NCI-H146 treated with DMSO at 0.1 percent for 48 hours (cell line): ENCODE results near the gene GEN1.
"Not testable (repeated sequence)": the region's sequence is repeated elsewhere in the genome, so short reads cannot be mapped to it uniquely, and the experiment has no call there.

ENCODE experiments used
- DNase-seq: peaks from one replicate; lab custom pipeline; 2025; ENCODE audit not compliant: unreplicated experiment; lab: John Stamatoyannopoulos, UW

GEN1 gene

DNA sequence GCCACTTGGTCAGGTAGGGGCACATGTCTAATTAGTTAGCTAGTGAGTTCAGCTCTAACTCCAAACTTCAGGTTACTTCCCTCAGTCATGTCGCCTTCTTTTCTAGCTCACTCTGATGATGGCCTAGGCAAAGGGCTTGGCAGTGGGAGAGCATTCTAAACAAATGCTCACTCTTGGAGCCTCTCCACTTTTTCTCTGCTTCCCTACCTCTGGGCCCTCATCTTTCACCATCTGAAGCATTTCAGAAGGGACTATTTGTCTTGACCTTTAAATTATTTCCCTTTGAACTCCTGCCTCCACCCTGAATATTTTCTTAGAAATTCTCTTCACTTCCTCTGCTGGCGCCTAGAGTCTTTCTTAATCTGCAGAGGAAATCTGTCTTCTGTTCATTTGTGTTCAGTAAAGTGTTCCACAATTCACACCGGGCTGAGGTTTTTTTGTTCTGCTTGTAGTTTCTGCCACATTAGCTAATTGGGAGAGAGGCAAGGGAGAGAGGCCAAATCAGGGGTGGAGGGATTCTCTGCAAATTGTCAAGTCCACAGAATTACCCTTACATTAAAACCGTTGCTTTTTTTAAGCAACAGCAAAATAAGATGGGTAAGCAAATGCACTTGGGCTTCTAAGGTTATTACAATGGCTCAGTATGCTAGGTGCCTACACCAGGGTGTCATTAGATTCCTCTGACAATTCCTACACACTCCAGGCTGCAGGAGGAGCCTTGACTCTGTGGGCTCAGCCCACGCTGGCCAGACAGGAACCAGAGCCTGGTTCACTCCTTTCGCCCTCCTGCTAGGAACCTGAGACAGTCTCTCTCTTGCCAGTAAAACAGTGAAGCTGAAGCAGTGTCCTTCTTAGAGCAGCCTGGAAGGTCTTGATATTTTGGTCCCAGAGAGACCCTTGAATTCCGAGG, 67.9 kb downstream of the GEN1 start:
- no peak for DNase-seq

DNA sequence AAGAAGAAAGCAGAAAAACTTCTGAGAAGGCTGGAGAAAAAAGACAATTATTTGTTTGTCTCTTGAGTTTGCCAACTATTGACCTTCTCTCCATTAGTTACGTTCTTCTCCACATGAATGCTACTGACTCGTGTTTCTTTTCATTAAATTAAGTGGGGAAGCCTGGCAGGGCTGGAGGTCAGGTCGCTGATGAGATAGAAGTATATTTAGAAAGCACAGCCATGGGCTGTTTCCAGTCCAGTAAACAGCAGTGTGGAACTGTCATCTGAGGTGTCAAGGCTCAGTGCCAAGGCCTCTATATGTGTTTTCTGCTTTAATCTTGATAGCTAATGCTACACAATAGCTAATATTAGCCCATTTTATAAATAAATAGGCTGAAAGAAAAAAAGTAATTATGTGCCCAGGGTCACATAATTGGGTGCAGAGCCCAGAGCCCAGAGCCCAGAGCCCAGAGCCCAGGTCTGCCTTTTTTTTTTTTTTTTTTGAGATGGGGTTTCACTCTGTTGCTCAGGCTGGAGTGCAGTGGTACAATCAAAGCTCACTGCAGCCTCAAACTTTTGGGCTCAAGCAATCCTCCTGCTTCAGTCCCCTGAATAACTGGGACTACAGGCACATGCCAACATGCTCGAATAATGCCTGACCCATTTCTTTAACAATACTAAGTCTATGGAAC, 68.6 kb downstream of the GEN1 start:
- no peak for DNase-seq

- DNase-seq = not testable (repeated sequence)
These were observed 69.7 kb downstream of the GEN1 start for GRCh38 chr2:17823646-17824045.

DNA sequence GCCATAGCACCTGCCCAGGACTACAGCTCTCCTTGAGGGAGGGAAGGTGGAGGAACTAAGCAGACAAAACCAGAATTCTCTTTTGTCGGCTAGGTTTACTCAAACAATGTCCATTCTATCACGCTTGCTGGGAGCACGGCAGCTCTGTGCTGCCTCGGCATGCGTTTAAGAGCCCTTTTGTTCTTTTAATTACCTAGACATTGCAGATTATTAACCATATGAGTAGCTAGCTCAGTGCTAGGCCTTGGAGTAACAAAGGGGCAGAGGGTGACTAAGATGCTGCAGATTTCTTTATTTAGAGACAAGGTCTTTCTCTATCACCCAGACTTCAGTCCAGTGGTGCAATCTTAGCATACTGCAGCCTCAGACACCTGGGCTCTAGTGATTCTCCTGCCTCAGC, 73.4 kb downstream of the GEN1 start:
- peak; percentile 9 for DNase-seq

DNA sequence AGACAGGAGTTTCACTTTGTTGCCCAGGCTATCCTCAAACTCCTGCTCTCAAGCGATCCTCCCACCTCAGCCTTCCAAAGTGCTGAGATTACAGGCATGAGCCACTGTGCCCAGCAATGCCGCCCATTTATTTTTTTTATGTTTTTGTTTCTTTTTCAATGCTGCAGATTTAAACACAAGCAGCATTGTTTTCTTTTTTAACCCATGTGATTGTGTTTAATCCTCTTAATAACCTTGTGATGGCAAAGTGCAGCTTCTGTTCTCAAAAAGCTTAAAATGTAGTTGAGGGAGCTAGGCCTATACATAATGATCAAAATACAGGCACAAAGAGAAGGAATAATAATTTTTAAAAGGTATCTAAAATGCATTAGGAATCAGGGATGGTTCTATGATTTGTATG, 73.8 kb downstream of the GEN1 start:
- no peak for DNase-seq

DNA sequence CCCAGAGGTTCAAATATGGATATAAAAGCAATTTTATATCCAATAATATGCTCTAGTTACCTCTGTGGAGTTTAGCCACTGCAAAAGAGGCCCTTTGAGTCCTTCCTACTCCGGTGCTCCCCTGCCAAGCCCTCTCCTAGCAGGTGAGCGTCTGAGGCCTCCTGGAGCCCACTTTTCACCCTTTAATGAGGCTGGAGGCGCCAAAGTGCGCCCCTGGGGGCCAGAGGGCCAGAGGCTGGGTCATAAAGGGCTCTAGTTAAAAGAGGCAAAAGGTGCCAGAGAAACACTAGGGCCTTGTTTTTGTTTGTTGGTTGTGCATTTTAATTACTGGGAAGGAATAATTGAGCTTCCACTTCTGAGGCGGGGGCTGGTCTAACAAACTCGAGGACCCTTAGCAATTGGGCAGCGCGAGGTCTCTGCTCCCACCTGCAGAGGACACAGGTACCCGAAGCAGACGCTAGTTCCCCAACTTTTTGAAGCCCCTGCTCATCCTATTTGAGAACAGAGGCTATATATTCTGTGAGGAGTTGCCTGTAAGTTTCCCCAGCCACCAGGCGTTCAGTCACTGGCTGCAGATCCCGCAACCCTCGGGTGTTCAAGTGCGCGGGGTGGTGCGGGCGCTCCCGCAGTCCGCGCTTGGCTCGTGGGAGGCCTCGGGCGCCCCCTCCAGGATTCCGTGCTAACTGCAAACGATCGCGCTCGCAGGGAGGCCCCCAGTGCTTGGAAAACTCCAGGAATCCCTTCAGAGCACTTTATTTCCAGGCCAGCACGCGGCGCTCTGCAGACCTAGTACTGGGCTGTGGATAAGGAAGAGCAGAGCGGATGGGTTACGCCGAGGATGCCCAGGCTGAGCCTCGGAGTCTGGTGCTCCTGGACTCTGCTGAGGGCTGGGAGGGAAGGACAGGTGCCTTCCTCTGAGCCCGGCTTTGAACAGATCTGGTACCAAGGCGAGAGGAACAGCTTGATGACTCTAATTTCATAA, 76.4 kb downstream of the GEN1 start:
- DNase-seq = no peak

DNA sequence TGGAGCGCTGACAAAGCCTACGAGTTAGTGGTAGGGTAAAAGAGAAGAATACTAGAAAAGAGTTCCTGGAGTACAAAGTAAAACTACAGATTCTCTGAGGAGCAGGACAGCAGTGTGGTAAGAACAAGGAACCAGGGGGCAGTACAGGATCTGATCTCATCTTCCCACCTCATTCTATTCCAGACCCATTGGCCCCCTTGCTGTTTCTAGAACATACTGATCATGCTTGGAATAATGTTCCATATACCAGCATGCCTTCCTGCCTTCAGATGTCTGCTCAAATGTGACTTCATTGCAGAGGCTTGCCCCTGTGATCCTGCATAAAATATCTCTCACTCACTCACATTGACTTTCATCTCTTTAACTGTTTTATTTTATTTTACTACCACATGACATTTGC, 81.6 kb downstream of the GEN1 start:
- DNase-seq = no peak
